A549 (cell line): Measurements from ENCODE around the gene SEMA4D. TPM values are rescaled to one million over a fixed set of nuclear protein-coding genes. Genes with fewer than 3 reads are reported as not detected.
"Not testable (repeated sequence)": the region's sequence is repeated elsewhere in the genome, so short reads cannot be mapped to it uniquely, and the experiment has no call there.

Experiments used
- ATAC-seq, 2 experiments: fragments of 200-7000 bp in 1 of 2; fragments of >200 bp in 1 of 2; cut with Nextera tagmentation in 1 of 2; cut with Tn5 transposase in 1 of 2; 3 replicates each; pipeline versions ENCODE4 v1.8.0 to v1.9.1; 2018 to 2020; ENCODE audit warnings: mild to moderate bottlenecking in 1 of 2, moderate library complexity in 1 of 2
- CTCF ChIA-PET: fragments of 300-600 bp; sonication (Branson Sonifier 250); formaldehyde crosslinking; extraction: SDS; loops from one replicate; lab custom pipeline; 2021; ENCODE audit warnings: antibody characterized with exemption, inconsistent platforms; lab: Yijun Ruan, JAX
- POLR2A ChIA-PET: fragments of 350-600 bp; formaldehyde crosslinking; extraction: SDS; loops from one replicate; lab custom pipeline; 2021; ENCODE audit warnings: antibody characterized with exemption, inconsistent platforms; lab: Yijun Ruan, JAX
- DNase-seq, 2 experiments: peaks; one replicate each; pipeline versions ENCODE4 v3.0.0 to v3.0.0-alpha.2; 2011 to 2016; ENCODE audit warnings: low read depth in 1 of 2, low spot score in 1 of 2
- FAIRE-seq: peaks from 2 replicates; lab custom pipeline; 2011; peaks lifted over from hg19 to GRCh38; lab: Jason Lieb, UNC
- H3K27ac ChIP-seq, 2 experiments: fragments of >200 bp; sonication (Bioruptor Twin); formaldehyde crosslinking; 3 replicates each; pipeline ENCODE4 v1.5.1; 2016 to 2017
- H3K4me1 ChIP-seq: fragments of >200 bp; sonication (Bioruptor Twin); formaldehyde crosslinking; 3 replicates; pipeline ENCODE4 v1.6.1; 2016
- H3K4me2 ChIP-seq: fragments of >200 bp; sonication (Bioruptor Twin); formaldehyde crosslinking; 3 replicates; pipeline ENCODE4 v1.6.1; 2016
- H3K4me3 ChIP-seq: fragments of >200 bp; sonication (Bioruptor Twin); formaldehyde crosslinking; 3 replicates; pipeline ENCODE4 v1.5.1; 2016
- H3K9me3 ChIP-seq: fragments of >200 bp; sonication (Bioruptor Twin); formaldehyde crosslinking; 3 replicates; pipeline ENCODE4 v1.6.1; 2016
- CBX8 ChIP-seq: fragments of 200-600 bp; sonication (generic); IDR thresholded peaks from 2 replicates; pipeline ENCODE4 v1.6.1; 2016
- CHD4 ChIP-seq: fragments of 200-600 bp; sonication (generic); IDR thresholded peaks from 2 replicates; pipeline ENCODE4 v1.6.1; 2016; ENCODE audit warnings: antibody characterized with exemption, mild to moderate bottlenecking, borderline replicate concordance
- E2F6 ChIP-seq: IDR thresholded peaks from 2 replicates; pipeline ENCODE4 v1.6.1; 2012; ENCODE audit warnings: low read depth, borderline replicate concordance
- EHMT2 ChIP-seq: fragments of 200-600 bp; sonication (generic); IDR thresholded peaks from 2 replicates; pipeline ENCODE4 v1.6.1; 2016; ENCODE audit warnings: antibody characterized with exemption, low read depth, mild to moderate bottlenecking, moderate library complexity
- EP300 ChIP-seq, 2 experiments: fragments of >200 bp; sonication (Bioruptor Twin); formaldehyde crosslinking; IDR thresholded peaks; 2 replicates in 1 of 2; 3 replicates in 1 of 2; pipeline ENCODE4 v1.6.1; 2016 to 2017
- FOSB ChIP-seq: fragments of 250-450 bp; sonication (Bioruptor Pico); IDR thresholded peaks from 2 replicates; pipeline ENCODE4 v1.5.0; 2020; ENCODE audit warnings: mild to moderate bottlenecking, moderate library complexity
- FOXS1 ChIP-seq: fragments of 250-450 bp; sonication (Bioruptor Pico); IDR thresholded peaks from 2 replicates; pipeline ENCODE4 v1.5.0; 2020; ENCODE audit warnings: mild to moderate bottlenecking, moderate library complexity
- GATA3 ChIP-seq: IDR thresholded peaks from 2 replicates; pipeline ENCODE4 v1.6.1; 2012; ENCODE audit warnings: borderline replicate concordance
- HDAC2 ChIP-seq: fragments of 200-600 bp; sonication (generic); IDR thresholded peaks from 2 replicates; pipeline ENCODE4 v1.6.1; 2016
- HMGXB4 ChIP-seq: fragments of 250-450 bp; sonication (Bioruptor Pico); IDR thresholded peaks from 2 replicates; pipeline ENCODE4 v1.5.0; 2021; ENCODE audit warnings: mild to moderate bottlenecking, moderate library complexity, borderline replicate concordance
- KDM5A ChIP-seq: fragments of 200-600 bp; sonication (generic); IDR thresholded peaks from 2 replicates; pipeline ENCODE4 v1.6.1; 2016; ENCODE audit warnings: antibody characterized with exemption, mild to moderate bottlenecking
- MYC ChIP-seq: IDR thresholded peaks from 2 replicates; pipeline ENCODE4 v1.6.1; 2012; ENCODE audit warnings: mild to moderate bottlenecking, inconsistent platforms, low read length, improper control_type of control experiment, borderline replicate concordance
- NFE2L2 ChIP-seq: fragments of 150-350 bp; conservative IDR thresholded peaks from 2 replicates; pipeline ENCODE4 v1.6.1; 2014; ENCODE audit warnings: low read length
- SMC3 ChIP-seq: fragments of >200 bp; sonication (Bioruptor Twin); formaldehyde crosslinking; IDR thresholded peaks from 3 replicates; pipeline ENCODE4 v1.6.1; 2018; ENCODE audit warnings: inconsistent platforms
- SREBF2 ChIP-seq: fragments of 450-650 bp; IDR thresholded peaks from 2 replicates; pipeline ENCODE4 v1.6.1; 2014; ENCODE audit warnings: mild to moderate bottlenecking, moderate library complexity
- TFCP2L1 ChIP-seq: fragments of 250-450 bp; sonication (Bioruptor Pico); IDR thresholded peaks from 2 replicates; pipeline ENCODE4 v1.5.0; 2021; ENCODE audit warnings: mild to moderate bottlenecking
- ZC3H11A ChIP-seq: fragments of 450-650 bp; IDR thresholded peaks from 2 replicates; pipeline ENCODE4 v1.6.1; 2014; ENCODE audit warnings: antibody characterized with exemption, mild to moderate bottlenecking
- ZFP36 ChIP-seq: fragments of 450-650 bp; IDR thresholded peaks from 2 replicates; pipeline ENCODE4 v1.6.1; 2014; ENCODE audit warnings: borderline replicate concordance; ENCODE audit not compliant: partially characterized antibody
- ZNF302 ChIP-seq: fragments of 250-450 bp; sonication (Bioruptor Pico); IDR thresholded peaks from 2 replicates; pipeline ENCODE4 v1.9.0; 2021; ENCODE audit warnings: inconsistent platforms, mild to moderate bottlenecking, moderate library complexity
- WGBS: methylation state at CpG from one replicate; pipeline ENCODE4 v1.1.6; 2017; ENCODE audit errors: missing lambda C conversion rate; 5-methylcytosine and 5-hydroxymethylcytosine counted together
- polyA plus RNA-seq, 4 experiments: library from polyadenylated mRNA; depleted of rRNA in 3 of 4; stranded (reverse); fragments of >200 nt; fragmentation: RNase III in 1 of 4; extraction: RNeasy Plus Mini Kit Qiagen cat#74134 plus additional on column Dnase treatment in 1 of 4; gene quantifications; 2 replicates in 3 of 4; 3 replicates in 1 of 4; pipeline ENCODE4 v1.2.3, GENCODE V29; 2011 to 2017
- TF ChIP-seq, protein P1 (sequence below): IDR thresholded peaks from 2 replicates; pipeline ENCODE4 v1.6.1; 2012
- TF ChIP-seq, protein P2 (sequence below): fragments of >200 bp; sonication (Bioruptor Twin); formaldehyde crosslinking; IDR thresholded peaks from 3 replicates; pipeline ENCODE4 v1.5.1; 2016

Gene SEMA4D
- polyA plus RNA-seq, 2 of the 4 experiments (the other 2 are of a cell fraction), result 5.3 to 7.2 TPM

GRCh38 chr9:89346696-89347095, 151.2 kb downstream of the SEMA4D start:
- POLR2A ChIA-PET, result no interaction called here
- Histone ChIP-seq H3K27ac (no peak overlapping the region), H3K4me3 (no peak overlapping the region), H3K4me2 (no peak overlapping the region), H3K9me3 (no peaks in the 10 kb centered on the region), H3K4me1 (peaks cover 5% of the 10 kb centered on the region; the same call in 1 of the 3 replicates)
- DNase-seq (no peak), FAIRE-seq (no peak), ATAC-seq (no peak)
- CTCF ChIA-PET, result interaction anchor here (1.4 kb wide), 1 partner anchor 28 kb away, joined by 3 read pairs; the partner anchor contains the start of gene SECISBP2
- WGBS, result 90% methylated on average over 9 of the region's 9 CpGs
- TF ChIP-seq SREBF2 (no peak), HDAC2 (no peak), FOSB (CRISPR knock-in tag) (no peak), KDM5A (no peak), EP300 (IDR thresholded peaks at IDR 0.05) (no peak), NFE2L2 (no peak), ZNF302 (CRISPR knock-in tag) (no peak), E2F6 (no peak), FOXS1 (no peak), TFCP2L1 (CRISPR knock-in tag) (no peak), CBX8 (no peak), CHD4 (no peak), HMGXB4 (CRISPR knock-in tag) (no peak), ZC3H11A (no peak), ZFP36 (no peak)
- TF ChIP-seq, protein P1, sequence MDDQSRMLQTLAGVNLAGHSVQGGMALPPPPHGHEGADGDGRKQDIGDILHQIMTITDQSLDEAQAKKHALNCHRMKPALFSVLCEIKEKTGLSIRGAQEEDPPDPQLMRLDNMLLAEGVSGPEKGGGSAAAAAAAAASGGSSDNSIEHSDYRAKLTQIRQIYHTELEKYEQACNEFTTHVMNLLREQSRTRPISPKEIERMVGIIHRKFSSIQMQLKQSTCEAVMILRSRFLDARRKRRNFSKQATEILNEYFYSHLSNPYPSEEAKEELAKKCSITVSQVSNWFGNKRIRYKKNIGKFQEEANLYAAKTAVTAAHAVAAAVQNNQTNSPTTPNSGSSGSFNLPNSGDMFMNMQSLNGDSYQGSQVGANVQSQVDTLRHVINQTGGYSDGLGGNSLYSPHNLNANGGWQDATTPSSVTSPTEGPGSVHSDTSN, result no peak

- H3K4me1 ChIP-seq, result peaks cover 5% of the 10 kb centered on the region; the same call in 1 of the 3 replicates
- POLR2A ChIA-PET, result no interaction called here
- no peak for DNase-seq
- WGBS, result 92% methylated on average over 5 of the region's 5 CpGs
- H3K4me3 ChIP-seq, result no peak overlapping the region
- FAIRE-seq, result no peak
- CTCF ChIA-PET, result interaction anchor here (1.2 to 1.3 kb wide), 2 partner anchors 12 to 28 kb away, joined by 3 read pairs; no protein-coding TSS in a partner anchor
- H3K9me3 ChIP-seq, result no peaks in the 10 kb centered on the region
- no peak overlapping the region for H3K4me2 ChIP-seq
- TF ChIP-seq SMC3 (no peak), GATA3 (no peak), ZNF302 (CRISPR knock-in tag) (no peak), MYC (no peak), EHMT2 (no peak), E2F6 (no peak)
- TF ChIP-seq, protein P2, sequence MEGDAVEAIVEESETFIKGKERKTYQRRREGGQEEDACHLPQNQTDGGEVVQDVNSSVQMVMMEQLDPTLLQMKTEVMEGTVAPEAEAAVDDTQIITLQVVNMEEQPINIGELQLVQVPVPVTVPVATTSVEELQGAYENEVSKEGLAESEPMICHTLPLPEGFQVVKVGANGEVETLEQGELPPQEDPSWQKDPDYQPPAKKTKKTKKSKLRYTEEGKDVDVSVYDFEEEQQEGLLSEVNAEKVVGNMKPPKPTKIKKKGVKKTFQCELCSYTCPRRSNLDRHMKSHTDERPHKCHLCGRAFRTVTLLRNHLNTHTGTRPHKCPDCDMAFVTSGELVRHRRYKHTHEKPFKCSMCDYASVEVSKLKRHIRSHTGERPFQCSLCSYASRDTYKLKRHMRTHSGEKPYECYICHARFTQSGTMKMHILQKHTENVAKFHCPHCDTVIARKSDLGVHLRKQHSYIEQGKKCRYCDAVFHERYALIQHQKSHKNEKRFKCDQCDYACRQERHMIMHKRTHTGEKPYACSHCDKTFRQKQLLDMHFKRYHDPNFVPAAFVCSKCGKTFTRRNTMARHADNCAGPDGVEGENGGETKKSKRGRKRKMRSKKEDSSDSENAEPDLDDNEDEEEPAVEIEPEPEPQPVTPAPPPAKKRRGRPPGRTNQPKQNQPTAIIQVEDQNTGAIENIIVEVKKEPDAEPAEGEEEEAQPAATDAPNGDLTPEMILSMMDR, result no peak
- H3K27ac ChIP-seq, result no peak overlapping the region
- ATAC-seq, result no peak
These were observed 152.4 kb downstream of the SEMA4D start for GRCh38 chr9:89345476-89345875.

- POLR2A ChIA-PET, DNase-seq, H3K4me2 ChIP-seq, H3K9me3 ChIP-seq, ATAC-seq, H3K4me1 ChIP-seq, CTCF ChIA-PET, H3K4me3 ChIP-seq, FAIRE-seq, H3K27ac ChIP-seq: not testable (repeated sequence)
- 96% methylated on average over 7 of the region's 7 CpGs for WGBS
These were observed 154.1 kb downstream of the SEMA4D start for GRCh38 chr9:89343812-89344211.
